ENCODE measurements around the gene KIAA0232.
"Not testable (repeated sequence)": the region's sequence is repeated elsewhere in the genome, so short reads cannot be mapped to it uniquely, and the experiment has no call there.

Gene KIAA0232

GRCh38 chr4:6812766-6813165, 30.2 kb downstream of the KIAA0232 start:
- DNase-seq (ENCODE audit: low read depth) = no peak

GRCh38 chr4:6813725-6814124, 31.2 kb downstream of the KIAA0232 start:
- DNase-seq (ENCODE audit: low read depth) = no peak

GRCh38 chr4:6815029-6815836, 32.7 kb downstream of the KIAA0232 start:
- no peak for DNase-seq (ENCODE audit: low read depth)

GRCh38 chr4:6819295-6819694, 36.8 kb downstream of the KIAA0232 start:
- DNase-seq (ENCODE audit: low read depth) = no peak

GRCh38 chr4:6820695-6821094, 38.2 kb downstream of the KIAA0232 start:
- DNase-seq (ENCODE audit: low read depth) = no peak

- DNase-seq (ENCODE audit: low read depth) = no peak
Measured at GRCh38 chr4:6824071-6824470, 41.5 kb downstream of the KIAA0232 start.

GRCh38 chr4:6824772-6825402, 42.4 kb downstream of the KIAA0232 start:
- no peak for DNase-seq (ENCODE audit: low read depth)

GRCh38 chr4:6825403-6825802, 42.9 kb downstream of the KIAA0232 start:
- DNase-seq (ENCODE audit: low read depth) = no peak

- no peak for DNase-seq (ENCODE audit: low read depth)
Measured at GRCh38 chr4:6826781-6827508, 44.4 kb downstream of the KIAA0232 start.

- DNase-seq (ENCODE audit: low read depth) = no peak
Measured at GRCh38 chr4:6829086-6829485, 46.6 kb downstream of the KIAA0232 start.

GRCh38 chr4:6834867-6835266, 52.3 kb downstream of the KIAA0232 start:
- DNase-seq (ENCODE audit: low read depth) = no peak

- DNase-seq (ENCODE audit: low read depth) = not testable (repeated sequence)
Measured at GRCh38 chr4:6835616-6836015, 53.1 kb downstream of the KIAA0232 start.

GRCh38 chr4:6837106-6837505, 54.6 kb downstream of the KIAA0232 start:
- DNase-seq (ENCODE audit: low read depth) = not testable (repeated sequence)

GRCh38 chr4:6839579-6839978, 57.1 kb downstream of the KIAA0232 start:
- no peak for DNase-seq (ENCODE audit: low read depth)

- DNase-seq (ENCODE audit: low read depth) = no peak
Measured at GRCh38 chr4:6840062-6840976, 57.8 kb downstream of the KIAA0232 start.

GRCh38 chr4:6845027-6845426, 62.5 kb downstream of the KIAA0232 start:
- no peak for DNase-seq (ENCODE audit: low read depth)

GRCh38 chr4:6845574-6845973, 63.0 kb downstream of the KIAA0232 start:
- no peak for DNase-seq (ENCODE audit: low read depth)

- DNase-seq (ENCODE audit: low read depth) = no peak
Measured at GRCh38 chr4:6847178-6847577, 64.7 kb downstream of the KIAA0232 start.

GRCh38 chr4:6848717-6849305, 66.3 kb downstream of the KIAA0232 start:
- no peak for DNase-seq (ENCODE audit: low read depth)

- DNase-seq (ENCODE audit: low read depth) = no peak
Measured at GRCh38 chr4:6849691-6850090, 67.2 kb downstream of the KIAA0232 start.

- DNase-seq (ENCODE audit: low read depth) = no peak
Measured at GRCh38 chr4:6851431-6851830, 68.9 kb downstream of the KIAA0232 start.

Measured in GM04504 (cell line).